HEK293 (cell line): ENCODE data around the gene PRM1.

Source experiments
- GLI2 ChIP-seq: fragments of 450-650 bp; formaldehyde crosslinking; IDR thresholded peaks from 2 replicates; pipeline ENCODE4; 2017; ENCODE audit warnings: missing biosample characterization, missing genetic modification characterization, low read depth, borderline replicate concordance
- GLIS1 ChIP-seq: fragments of 450-650 bp; formaldehyde crosslinking; IDR thresholded peaks from 2 replicates; pipeline ENCODE4 v1.5.1; 2016; ENCODE audit warnings: missing biosample characterization, missing genetic modification characterization
- KLF16 ChIP-seq: fragments of 450-650 bp; formaldehyde crosslinking; IDR thresholded peaks from 2 replicates; pipeline ENCODE4 v1.5.1; 2017; ENCODE audit warnings: missing biosample characterization, missing genetic modification characterization
- REPIN1 ChIP-seq: fragments of 450-650 bp; formaldehyde crosslinking; IDR thresholded peaks from 2 replicates; pipeline ENCODE4 v1.5.1; 2017; ENCODE audit warnings: missing biosample characterization, missing genetic modification characterization, low read depth
- SP2 ChIP-seq: fragments of 450-650 bp; formaldehyde crosslinking; IDR thresholded peaks from 2 replicates; pipeline ENCODE4 v1.5.1; 2016; ENCODE audit warnings: missing biosample characterization, missing genetic modification characterization
- SP3 ChIP-seq: fragments of 450-650 bp; formaldehyde crosslinking; IDR thresholded peaks from 2 replicates; pipeline ENCODE4 v1.5.1; 2016; ENCODE audit warnings: missing biosample characterization, missing genetic modification characterization
- SP7 ChIP-seq: fragments of 450-650 bp; formaldehyde crosslinking; IDR thresholded peaks from 2 replicates; pipeline ENCODE4 v1.5.1; 2016; ENCODE audit warnings: missing biosample characterization, missing genetic modification characterization
- ZBTB20 ChIP-seq: fragments of 450-650 bp; formaldehyde crosslinking; IDR thresholded peaks from 2 replicates; pipeline ENCODE4 v1.5.1; 2016; ENCODE audit warnings: missing biosample characterization, missing genetic modification characterization
- ZBTB21 ChIP-seq: fragments of 450-650 bp; formaldehyde crosslinking; IDR thresholded peaks from 2 replicates; pipeline ENCODE4 v1.5.1; 2017; ENCODE audit warnings: missing biosample characterization, missing genetic modification characterization
- ZBTB8A ChIP-seq: fragments of 450-650 bp; formaldehyde crosslinking; IDR thresholded peaks from 2 replicates; pipeline ENCODE4 v1.5.1; 2016; ENCODE audit warnings: missing biosample characterization, missing genetic modification characterization
- ZNF140 ChIP-seq: fragments of 450-650 bp; formaldehyde crosslinking; IDR thresholded peaks from 2 replicates; pipeline ENCODE4 v1.5.1; 2016; ENCODE audit warnings: missing biosample characterization, missing genetic modification characterization
- ZNF16 ChIP-seq: fragments of 450-650 bp; formaldehyde crosslinking; IDR thresholded peaks from 2 replicates; pipeline ENCODE4 v1.5.1; 2016; ENCODE audit warnings: low read depth, missing biosample characterization, missing genetic modification characterization
- ZNF24 ChIP-seq: fragments of 450-650 bp; formaldehyde crosslinking; IDR thresholded peaks from 2 replicates; pipeline ENCODE4 v1.5.1; 2016; ENCODE audit warnings: missing biosample characterization, missing genetic modification characterization
- ZNF266 ChIP-seq: fragments of 450-650 bp; formaldehyde crosslinking; IDR thresholded peaks from 2 replicates; pipeline ENCODE4 v1.5.1; 2016; ENCODE audit warnings: missing biosample characterization, missing genetic modification characterization, low read depth
- ZNF292 ChIP-seq: fragments of 450-650 bp; formaldehyde crosslinking; IDR thresholded peaks from 2 replicates; pipeline ENCODE4 v1.5.1; 2016; ENCODE audit warnings: low read depth, missing biosample characterization, missing genetic modification characterization, borderline replicate concordance
- ZNF335 ChIP-seq: fragments of 450-650 bp; formaldehyde crosslinking; conservative IDR thresholded peaks from 2 replicates; pipeline ENCODE4 v1.5.1; 2016; ENCODE audit warnings: missing biosample characterization, missing genetic modification characterization
- ZNF510 ChIP-seq: fragments of 450-650 bp; formaldehyde crosslinking; IDR thresholded peaks from 2 replicates; pipeline ENCODE4 v1.5.1; 2018; ENCODE audit warnings: mild to moderate bottlenecking, missing genetic modification characterization, missing biosample characterization; ENCODE audit not compliant: insufficient replicate concordance
- ZNF624 ChIP-seq: fragments of 450-650 bp; formaldehyde crosslinking; IDR thresholded peaks from 2 replicates; pipeline ENCODE4 v1.5.1; 2017; ENCODE audit warnings: missing biosample characterization, missing genetic modification characterization
- ZNF629 ChIP-seq: fragments of 450-650 bp; formaldehyde crosslinking; IDR thresholded peaks from 2 replicates; pipeline ENCODE4 v1.5.1; 2017; ENCODE audit warnings: missing biosample characterization, missing genetic modification characterization
- ZNF660 ChIP-seq: fragments of 450-650 bp; IDR thresholded peaks from 2 replicates; pipeline ENCODE4 v1.5.1; 2018; ENCODE audit warnings: missing biosample characterization, mild to moderate bottlenecking, missing genetic modification characterization
- ZNF830 ChIP-seq: fragments of 450-650 bp; IDR thresholded peaks from 2 replicates; pipeline ENCODE4 v1.5.0; 2018; ENCODE audit warnings: missing biosample characterization, missing genetic modification characterization, low read depth, mild to moderate bottlenecking, moderate library complexity
- ZXDB ChIP-seq: fragments of 450-650 bp; formaldehyde crosslinking; IDR thresholded peaks from 2 replicates; pipeline ENCODE4 v1.5.1; 2016; ENCODE audit warnings: missing biosample characterization, missing genetic modification characterization
- TF ChIP-seq, protein P1 (sequence below): fragments of 450-650 bp; formaldehyde crosslinking; IDR thresholded peaks from 2 replicates; pipeline ENCODE4 v1.5.1; 2016; ENCODE audit warnings: missing biosample characterization, missing genetic modification characterization
- TF ChIP-seq, protein P2 (sequence below): fragments of 450-650 bp; formaldehyde crosslinking; optimal IDR thresholded peaks from 2 replicates; pipeline ENCODE3; 2016; ENCODE audit warnings: missing biosample characterization, mild to moderate bottlenecking, missing genetic modification characterization
- TF ChIP-seq, protein P3 (sequence below): fragments of 450-650 bp; formaldehyde crosslinking; IDR thresholded peaks from 2 replicates; pipeline ENCODE4 v1.5.1; 2016; ENCODE audit warnings: missing biosample characterization, missing genetic modification characterization
- TF ChIP-seq, protein P4 (sequence below): fragments of 450-650 bp; formaldehyde crosslinking; IDR thresholded peaks from 2 replicates; pipeline ENCODE4 v1.5.1; 2016; ENCODE audit warnings: missing biosample characterization, missing genetic modification characterization
- TF ChIP-seq, protein P5 (sequence below): fragments of 450-650 bp; formaldehyde crosslinking; IDR thresholded peaks from 2 replicates; pipeline ENCODE4 v1.5.1; 2016; ENCODE audit warnings: missing biosample characterization, missing genetic modification characterization

PRM1 gene

DNA sequence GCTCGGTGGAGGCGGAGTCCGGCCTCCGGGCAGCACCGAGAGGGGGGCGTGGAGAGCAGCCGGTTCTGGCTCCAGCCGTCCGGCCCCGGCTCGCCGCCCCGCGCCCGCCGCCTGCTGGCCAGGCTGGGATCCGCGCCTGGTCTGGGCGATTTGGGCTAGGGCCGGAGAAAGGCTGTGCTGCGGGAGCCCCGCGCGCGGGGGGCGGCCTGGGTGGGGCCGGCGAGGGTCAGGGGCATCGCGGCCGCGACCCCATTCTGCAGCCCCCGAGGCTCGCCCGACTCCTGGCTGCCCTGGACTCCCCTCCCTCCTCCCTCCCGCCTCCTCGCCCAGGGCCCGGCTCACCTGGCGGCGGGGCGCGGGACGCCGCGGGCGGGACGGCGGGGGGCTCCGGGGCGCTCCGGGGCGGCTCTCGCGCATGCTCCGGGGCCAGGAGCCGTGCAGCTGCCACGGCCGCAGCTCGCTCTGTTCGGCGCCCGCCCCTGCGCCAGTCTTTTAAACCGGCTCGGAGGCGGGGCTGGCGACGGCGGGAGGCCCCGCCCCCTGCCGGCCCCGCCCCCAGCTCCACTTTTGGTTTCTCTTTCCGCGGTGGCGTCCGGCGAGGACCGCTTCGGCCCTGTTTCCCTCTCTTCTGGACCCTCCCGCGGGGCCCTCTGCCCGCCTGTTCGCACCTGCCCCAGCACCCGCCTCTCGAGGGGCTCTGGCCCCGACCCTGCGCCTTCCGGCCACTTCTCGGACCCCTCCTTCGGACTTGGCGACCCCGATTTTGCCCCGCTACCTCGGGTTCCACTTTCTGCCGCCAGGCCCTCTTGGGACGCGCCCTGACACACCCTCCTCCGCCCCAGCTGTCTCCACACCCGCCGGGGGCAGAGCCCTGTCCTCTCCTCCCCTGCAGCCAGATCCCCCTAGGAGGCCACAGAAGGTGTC lies 25.1 kb downstream of the PRM1 start, which contains the start of gene SOCS1 (continued):
- TF ChIP-seq, protein P1, sequence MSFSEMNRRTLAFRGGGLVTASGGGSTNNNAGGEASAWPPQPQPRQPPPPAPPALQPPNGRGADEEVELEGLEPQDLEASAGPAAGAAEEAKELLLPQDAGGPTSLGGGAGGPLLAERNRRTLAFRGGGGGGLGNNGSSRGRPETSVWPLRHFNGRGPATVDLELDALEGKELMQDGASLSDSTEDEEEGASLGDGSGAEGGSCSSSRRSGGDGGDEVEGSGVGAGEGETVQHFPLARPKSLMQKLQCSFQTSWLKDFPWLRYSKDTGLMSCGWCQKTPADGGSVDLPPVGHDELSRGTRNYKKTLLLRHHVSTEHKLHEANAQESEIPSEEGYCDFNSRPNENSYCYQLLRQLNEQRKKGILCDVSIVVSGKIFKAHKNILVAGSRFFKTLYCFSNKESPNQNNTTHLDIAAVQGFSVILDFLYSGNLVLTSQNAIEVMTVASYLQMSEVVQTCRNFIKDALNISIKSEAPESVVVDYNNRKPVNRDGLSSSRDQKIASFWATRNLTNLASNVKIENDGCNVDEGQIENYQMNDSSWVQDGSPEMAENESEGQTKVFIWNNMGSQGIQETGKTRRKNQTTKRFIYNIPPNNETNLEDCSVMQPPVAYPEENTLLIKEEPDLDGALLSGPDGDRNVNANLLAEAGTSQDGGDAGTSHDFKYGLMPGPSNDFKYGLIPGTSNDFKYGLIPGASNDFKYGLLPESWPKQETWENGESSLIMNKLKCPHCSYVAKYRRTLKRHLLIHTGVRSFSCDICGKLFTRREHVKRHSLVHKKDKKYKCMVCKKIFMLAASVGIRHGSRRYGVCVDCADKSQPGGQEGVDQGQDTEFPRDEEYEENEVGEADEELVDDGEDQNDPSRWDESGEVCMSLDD (tag by site-specific recombination), result 0 out of 2 replicates have a peak, but pooled peaks have one; percentile 43
- TF ChIP-seq ZBTB20 (peak; percentile 72), SP7 (tag by site-specific recombination) (peak; percentile 76; the same call in 1 of the 2 replicates), ZNF660 (tag by site-specific recombination) (peak; percentile 87), ZNF624 (no peak), ZBTB21 (tag by site-specific recombination) (0 out of 2 replicates have a peak, but pooled peaks have one; percentile 16), SP2 (tag by site-specific recombination) (peak; percentile 76), ZNF830 (tag by site-specific recombination) (no peak), ZNF292 (tag by site-specific recombination) (no peak), ZNF266 (tag by site-specific recombination) (no peak), ZBTB8A (tag by site-specific recombination) (peak; percentile 80), SP3 (tag by site-specific recombination) (peak; percentile 91), REPIN1 (tag by site-specific recombination) (no peak), ZXDB (tag by site-specific recombination) (peak; percentile 85), GLI2 (tag by site-specific recombination) (no peak), ZNF510 (tag by site-specific recombination) (no peak), ZNF16 (no peak), GLIS1 (tag by site-specific recombination) (peak; percentile 78), ZNF24 (no peak), ZNF140 (tag by site-specific recombination) (no peak), KLF16 (tag by site-specific recombination) (peak; percentile 88), ZNF335 (peak; percentile 100), ZNF629 (0 out of 2 replicates have a peak, but pooled peaks have one; percentile 14)
- TF ChIP-seq, protein P2, sequence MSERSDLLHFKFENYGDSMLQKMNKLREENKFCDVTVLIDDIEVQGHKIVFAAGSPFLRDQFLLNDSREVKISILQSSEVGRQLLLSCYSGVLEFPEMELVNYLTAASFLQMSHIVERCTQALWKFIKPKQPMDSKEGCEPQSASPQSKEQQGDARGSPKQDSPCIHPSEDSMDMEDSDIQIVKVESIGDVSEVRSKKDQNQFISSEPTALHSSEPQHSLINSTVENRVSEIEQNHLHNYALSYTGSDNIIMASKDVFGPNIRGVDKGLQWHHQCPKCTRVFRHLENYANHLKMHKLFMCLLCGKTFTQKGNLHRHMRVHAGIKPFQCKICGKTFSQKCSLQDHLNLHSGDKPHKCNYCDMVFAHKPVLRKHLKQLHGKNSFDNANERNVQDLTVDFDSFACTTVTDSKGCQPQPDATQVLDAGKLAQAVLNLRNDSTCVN (tag by site-specific recombination), result peak; percentile 35
- TF ChIP-seq, protein P3, sequence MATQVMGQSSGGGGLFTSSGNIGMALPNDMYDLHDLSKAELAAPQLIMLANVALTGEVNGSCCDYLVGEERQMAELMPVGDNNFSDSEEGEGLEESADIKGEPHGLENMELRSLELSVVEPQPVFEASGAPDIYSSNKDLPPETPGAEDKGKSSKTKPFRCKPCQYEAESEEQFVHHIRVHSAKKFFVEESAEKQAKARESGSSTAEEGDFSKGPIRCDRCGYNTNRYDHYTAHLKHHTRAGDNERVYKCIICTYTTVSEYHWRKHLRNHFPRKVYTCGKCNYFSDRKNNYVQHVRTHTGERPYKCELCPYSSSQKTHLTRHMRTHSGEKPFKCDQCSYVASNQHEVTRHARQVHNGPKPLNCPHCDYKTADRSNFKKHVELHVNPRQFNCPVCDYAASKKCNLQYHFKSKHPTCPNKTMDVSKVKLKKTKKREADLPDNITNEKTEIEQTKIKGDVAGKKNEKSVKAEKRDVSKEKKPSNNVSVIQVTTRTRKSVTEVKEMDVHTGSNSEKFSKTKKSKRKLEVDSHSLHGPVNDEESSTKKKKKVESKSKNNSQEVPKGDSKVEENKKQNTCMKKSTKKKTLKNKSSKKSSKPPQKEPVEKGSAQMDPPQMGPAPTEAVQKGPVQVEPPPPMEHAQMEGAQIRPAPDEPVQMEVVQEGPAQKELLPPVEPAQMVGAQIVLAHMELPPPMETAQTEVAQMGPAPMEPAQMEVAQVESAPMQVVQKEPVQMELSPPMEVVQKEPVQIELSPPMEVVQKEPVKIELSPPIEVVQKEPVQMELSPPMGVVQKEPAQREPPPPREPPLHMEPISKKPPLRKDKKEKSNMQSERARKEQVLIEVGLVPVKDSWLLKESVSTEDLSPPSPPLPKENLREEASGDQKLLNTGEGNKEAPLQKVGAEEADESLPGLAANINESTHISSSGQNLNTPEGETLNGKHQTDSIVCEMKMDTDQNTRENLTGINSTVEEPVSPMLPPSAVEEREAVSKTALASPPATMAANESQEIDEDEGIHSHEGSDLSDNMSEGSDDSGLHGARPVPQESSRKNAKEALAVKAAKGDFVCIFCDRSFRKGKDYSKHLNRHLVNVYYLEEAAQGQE (tag by site-specific recombination), result 0 out of 2 replicates have a peak, but pooled peaks have one; percentile 43
- TF ChIP-seq, protein P4, sequence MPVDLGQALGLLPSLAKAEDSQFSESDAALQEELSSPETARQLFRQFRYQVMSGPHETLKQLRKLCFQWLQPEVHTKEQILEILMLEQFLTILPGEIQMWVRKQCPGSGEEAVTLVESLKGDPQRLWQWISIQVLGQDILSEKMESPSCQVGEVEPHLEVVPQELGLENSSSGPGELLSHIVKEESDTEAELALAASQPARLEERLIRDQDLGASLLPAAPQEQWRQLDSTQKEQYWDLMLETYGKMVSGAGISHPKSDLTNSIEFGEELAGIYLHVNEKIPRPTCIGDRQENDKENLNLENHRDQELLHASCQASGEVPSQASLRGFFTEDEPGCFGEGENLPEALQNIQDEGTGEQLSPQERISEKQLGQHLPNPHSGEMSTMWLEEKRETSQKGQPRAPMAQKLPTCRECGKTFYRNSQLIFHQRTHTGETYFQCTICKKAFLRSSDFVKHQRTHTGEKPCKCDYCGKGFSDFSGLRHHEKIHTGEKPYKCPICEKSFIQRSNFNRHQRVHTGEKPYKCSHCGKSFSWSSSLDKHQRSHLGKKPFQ (tag by site-specific recombination), result 0 out of 2 replicates have a peak, but pooled peaks have one; percentile 26
- TF ChIP-seq, protein P5, sequence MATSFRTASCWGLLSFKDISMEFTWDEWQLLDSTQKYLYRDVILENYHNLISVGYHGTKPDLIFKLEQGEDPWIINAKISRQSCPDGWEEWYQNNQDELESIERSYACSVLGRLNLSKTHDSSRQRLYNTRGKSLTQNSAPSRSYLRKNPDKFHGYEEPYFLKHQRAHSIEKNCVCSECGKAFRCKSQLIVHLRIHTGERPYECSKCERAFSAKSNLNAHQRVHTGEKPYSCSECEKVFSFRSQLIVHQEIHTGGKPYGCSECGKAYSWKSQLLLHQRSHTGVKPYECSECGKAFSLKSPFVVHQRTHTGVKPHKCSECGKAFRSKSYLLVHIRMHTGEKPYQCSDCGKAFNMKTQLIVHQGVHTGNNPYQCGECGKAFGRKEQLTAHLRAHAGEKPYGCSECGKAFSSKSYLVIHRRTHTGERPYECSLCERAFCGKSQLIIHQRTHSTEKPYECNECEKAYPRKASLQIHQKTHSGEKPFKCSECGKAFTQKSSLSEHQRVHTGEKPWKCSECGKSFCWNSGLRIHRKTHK, result no peak
